C4-2B (cell line): ENCODE measurements around the gene JOSD1.

Experiments used
- ZFX ChIP-seq: fragments of 450-650 bp; IDR thresholded peaks from 2 replicates; pipeline ENCODE4 v1.6.1; 2017
- TF ChIP-seq, protein P1 (sequence below): fragments of 450-650 bp; conservative IDR thresholded peaks from 2 replicates; pipeline ENCODE4 v1.5.1; 2017; ENCODE audit warnings: mild to moderate bottlenecking

GRCh38 chr22:38742176-38742942 lies 41.6 kb upstream of the JOSD1 start:
- TF ChIP-seq, protein P1, sequence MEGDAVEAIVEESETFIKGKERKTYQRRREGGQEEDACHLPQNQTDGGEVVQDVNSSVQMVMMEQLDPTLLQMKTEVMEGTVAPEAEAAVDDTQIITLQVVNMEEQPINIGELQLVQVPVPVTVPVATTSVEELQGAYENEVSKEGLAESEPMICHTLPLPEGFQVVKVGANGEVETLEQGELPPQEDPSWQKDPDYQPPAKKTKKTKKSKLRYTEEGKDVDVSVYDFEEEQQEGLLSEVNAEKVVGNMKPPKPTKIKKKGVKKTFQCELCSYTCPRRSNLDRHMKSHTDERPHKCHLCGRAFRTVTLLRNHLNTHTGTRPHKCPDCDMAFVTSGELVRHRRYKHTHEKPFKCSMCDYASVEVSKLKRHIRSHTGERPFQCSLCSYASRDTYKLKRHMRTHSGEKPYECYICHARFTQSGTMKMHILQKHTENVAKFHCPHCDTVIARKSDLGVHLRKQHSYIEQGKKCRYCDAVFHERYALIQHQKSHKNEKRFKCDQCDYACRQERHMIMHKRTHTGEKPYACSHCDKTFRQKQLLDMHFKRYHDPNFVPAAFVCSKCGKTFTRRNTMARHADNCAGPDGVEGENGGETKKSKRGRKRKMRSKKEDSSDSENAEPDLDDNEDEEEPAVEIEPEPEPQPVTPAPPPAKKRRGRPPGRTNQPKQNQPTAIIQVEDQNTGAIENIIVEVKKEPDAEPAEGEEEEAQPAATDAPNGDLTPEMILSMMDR: no peak
- TF ChIP-seq ZFX: no peak
